AG09309 (cell line): ENCODE data around the gene MAP1B.

ENCODE experiments used
- DNase-seq: peaks from one replicate; pipeline ENCODE4 v3.0.0-alpha.2; 2010; ENCODE audit warnings: low read depth
- H3K4me3 ChIP-seq: 2 replicates; pipeline ENCODE4 v1.5.1; 2011; ENCODE audit warnings: mild to moderate bottlenecking, low read depth, low read length, moderate library complexity; ENCODE audit not compliant: control insufficient read depth
- TF ChIP-seq, protein P1 (sequence below): IDR thresholded peaks from 2 replicates; pipeline ENCODE4 v1.5.1; 2011; ENCODE audit warnings: mild to moderate bottlenecking, low read depth, low read length, inconsistent platforms; ENCODE audit not compliant: insufficient read depth, control insufficient read depth; ENCODE audit errors: missing control alignments

The MAP1B gene

DNA sequence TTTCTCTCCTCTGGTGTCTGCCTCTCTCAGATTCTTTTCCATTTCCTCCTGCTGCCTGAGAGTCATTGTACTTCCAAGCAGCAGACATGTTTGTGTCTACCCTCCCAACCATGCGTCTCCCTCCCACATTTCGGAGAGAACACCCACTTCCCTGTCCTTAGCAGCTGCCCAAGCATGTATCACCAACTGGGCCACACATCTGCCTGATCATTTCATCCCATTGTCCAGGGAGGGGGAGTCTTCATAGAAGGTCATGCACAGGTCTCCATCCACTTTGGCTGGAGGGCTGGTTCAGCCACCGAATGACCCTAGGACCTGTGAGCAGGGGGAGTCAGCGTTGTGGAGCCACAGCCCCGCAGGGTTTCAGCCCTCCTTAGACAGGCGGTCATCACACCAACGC, 75.4 kb downstream of the MAP1B start:
- TF ChIP-seq, protein P1, sequence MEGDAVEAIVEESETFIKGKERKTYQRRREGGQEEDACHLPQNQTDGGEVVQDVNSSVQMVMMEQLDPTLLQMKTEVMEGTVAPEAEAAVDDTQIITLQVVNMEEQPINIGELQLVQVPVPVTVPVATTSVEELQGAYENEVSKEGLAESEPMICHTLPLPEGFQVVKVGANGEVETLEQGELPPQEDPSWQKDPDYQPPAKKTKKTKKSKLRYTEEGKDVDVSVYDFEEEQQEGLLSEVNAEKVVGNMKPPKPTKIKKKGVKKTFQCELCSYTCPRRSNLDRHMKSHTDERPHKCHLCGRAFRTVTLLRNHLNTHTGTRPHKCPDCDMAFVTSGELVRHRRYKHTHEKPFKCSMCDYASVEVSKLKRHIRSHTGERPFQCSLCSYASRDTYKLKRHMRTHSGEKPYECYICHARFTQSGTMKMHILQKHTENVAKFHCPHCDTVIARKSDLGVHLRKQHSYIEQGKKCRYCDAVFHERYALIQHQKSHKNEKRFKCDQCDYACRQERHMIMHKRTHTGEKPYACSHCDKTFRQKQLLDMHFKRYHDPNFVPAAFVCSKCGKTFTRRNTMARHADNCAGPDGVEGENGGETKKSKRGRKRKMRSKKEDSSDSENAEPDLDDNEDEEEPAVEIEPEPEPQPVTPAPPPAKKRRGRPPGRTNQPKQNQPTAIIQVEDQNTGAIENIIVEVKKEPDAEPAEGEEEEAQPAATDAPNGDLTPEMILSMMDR, result no peak
- DNase-seq, result no peak
- no peak overlapping the region for H3K4me3 ChIP-seq

DNA sequence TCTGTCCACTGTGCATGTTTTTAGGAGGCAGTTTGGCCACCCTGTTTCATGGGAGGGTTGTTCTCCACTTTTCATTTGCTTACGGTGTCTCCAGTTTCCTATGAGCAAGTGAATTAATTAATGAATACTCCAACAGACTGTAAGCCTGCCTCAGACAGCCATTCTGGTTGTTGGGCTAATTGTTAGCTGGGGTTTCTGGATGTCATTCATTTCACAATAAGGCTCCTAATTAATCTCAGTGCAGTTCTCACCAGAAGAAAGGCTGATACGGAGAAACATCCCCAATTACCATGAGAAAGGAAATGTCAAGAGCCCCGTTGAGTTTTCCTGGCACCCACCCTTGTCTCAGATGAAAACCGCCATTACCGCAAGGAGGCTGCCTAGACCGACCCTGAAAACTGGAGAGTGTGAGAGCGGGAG, 75.8 kb downstream of the MAP1B start:
- DNase-seq, result no peak
- H3K4me3 ChIP-seq, result no peak overlapping the region
- TF ChIP-seq, protein P1, result no peak

DNA sequence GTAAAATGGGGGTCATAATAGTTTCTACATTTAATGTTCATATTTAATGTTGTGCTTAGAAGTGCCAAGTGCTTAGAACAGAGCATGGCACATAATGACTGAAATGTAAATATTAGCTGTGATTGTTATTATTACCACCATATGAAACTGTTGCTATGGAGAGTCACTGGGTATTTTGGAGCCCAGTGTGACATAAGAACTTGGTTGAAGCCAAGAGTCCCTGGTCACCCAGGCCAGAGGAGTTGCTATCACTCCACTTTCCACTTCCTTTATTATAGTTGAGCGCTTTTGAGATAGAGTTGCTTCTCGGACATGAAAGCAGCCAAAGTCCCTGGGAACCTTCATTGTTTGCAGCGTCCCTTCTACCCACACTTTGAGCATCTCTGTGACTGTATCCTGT, 77.1 kb downstream of the MAP1B start:
- H3K4me3 ChIP-seq, result no peak overlapping the region
- DNase-seq, result no peak
- TF ChIP-seq, protein P1, result no peak

DNA sequence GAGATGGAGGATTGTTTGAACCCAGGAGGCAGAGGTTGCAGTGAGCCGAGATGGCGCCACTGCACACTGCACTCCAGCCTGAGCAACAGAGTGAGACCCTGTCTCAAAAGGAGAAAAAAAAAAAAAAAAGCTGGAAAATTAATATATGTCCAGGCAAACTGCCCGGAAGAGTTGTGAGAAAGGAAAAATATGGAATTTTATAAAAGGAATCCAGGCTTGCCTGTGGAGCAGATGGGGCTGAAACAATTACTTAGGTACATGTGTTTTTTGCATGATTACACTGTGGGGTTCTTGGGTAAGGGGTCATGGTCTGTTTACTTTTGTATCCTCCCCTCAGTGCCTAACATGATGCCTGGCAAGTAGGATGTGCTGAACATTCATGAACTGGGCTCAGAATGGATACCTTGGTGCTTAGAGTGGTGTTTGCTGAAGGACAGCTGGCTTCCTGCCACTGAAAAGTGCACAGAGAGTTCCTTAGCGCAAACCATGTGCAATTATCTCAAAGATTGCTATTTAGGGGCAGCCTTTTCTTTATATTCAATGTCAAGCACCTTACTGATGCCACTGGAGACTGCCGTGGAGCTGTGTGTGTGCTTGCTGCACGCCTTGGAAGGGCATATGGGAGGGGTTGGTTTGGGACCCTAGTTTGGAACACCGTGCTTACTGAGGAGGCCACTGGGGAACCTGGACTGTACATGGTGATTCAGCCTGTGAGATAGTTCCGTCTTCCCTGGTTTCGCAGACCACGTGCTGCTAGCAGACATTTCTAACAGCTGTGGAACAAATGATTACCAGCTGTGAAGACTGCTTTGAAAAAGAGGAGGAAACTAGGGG, 78.4 kb downstream of the MAP1B start:
- DNase-seq, result no peak
- TF ChIP-seq, protein P1, result no peak
- H3K4me3 ChIP-seq, result no peak overlapping the region

DNA sequence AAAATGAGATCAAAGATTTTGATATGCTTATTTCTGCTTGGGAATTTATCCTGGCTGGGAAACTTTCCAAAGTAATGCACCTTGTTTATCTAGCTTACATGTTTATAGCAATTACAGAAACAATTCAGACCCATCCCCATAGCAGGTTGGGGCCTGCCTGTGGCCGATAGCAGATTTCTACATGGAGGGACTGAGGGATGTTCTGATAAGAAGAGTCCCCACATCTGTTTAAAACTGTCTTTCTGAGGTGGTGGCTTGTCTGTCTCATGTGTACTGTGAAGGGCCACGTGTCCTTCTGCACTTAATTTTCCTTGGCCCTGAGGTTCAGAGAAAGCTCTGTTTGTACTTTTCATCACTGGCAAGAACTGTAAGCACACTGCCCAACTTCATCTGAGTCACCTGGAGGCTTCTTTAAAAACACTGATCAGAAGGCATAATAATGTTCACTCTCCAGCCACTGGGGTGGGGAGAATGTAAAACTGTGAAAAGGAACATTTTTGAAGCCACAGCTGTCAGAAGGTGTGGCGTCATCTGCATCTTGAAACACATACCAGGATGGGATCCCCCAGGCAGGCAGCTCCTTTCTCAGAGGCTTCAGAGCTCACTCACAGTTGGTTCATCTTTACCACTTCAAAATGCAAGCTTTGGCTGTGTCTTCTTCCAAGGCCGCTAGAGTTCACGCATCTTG, 80.3 kb downstream of the MAP1B start:
- no peak for DNase-seq
- TF ChIP-seq, protein P1, result no peak
- no peak overlapping the region for H3K4me3 ChIP-seq

DNA sequence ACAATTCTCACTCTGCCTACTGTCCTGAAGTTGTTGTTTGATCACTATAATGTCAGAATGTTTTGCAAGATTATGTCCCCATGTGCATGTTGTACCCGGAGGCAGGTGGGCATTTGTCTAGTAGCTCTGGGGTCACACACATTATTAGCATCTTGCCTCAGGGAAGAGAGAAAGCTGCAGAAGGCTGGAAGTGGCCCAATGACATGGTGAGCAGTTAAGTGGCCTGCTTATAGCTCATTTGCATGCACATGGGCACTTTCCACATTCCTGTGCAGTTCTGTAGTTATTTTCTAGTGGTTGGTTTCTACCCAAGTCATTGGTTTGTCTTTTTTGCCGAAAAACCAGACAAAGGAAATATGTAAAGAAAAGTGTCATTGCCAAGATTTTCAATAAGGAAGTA, 80.9 kb downstream of the MAP1B start:
- DNase-seq, result no peak
- no peak overlapping the region for H3K4me3 ChIP-seq
- TF ChIP-seq, protein P1, result no peak

DNA sequence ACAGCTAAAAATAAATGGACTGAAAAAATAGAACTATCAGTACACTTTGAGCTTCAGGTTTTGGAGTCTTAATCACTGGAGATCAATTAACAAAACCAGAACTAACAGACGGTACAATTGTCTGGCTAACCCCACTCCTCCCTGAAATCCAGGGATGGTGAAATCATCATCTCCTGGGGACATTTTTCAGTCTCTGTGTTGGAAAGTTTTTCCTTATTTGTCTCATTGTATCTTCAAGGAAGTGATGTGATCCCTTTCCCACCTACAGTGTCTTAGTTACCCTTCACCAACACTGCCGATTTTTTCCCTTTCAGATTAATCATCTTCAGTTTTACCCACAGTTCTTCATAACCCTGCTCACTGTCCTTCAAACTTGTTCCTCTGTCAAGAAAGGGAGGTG, 81.9 kb downstream of the MAP1B start:
- DNase-seq, result no peak
- TF ChIP-seq, protein P1, result no peak
- H3K4me3 ChIP-seq, result no peak overlapping the region
